GM12865 (cell line): Measurements from ENCODE around the gene CPNE4.

Experiments
- DNase-seq: peaks from one replicate; pipeline ENCODE4 v3.0.0; 2010; ENCODE audit warnings: low read depth
- H3K4me3 ChIP-seq: 2 replicates; pipeline ENCODE4 v1.5.1; 2011; ENCODE audit warnings: mild to moderate bottlenecking, low read depth, low read length, control low read depth
- CTCF ChIP-seq: IDR thresholded peaks from 2 replicates; pipeline ENCODE4 v1.5.1; 2011; ENCODE audit warnings: low read length, control low read depth, low read depth, inconsistent platforms; ENCODE audit not compliant: insufficient read depth; ENCODE audit errors: missing control alignments

Gene CPNE4

GRCh38 chr3:132037581-132037980 lies 2.8 kb upstream of the CPNE4 start:
- no peak for DNase-seq
- H3K4me3 ChIP-seq: no peak overlapping the region
- no peak for TF ChIP-seq CTCF

- TF ChIP-seq CTCF: no peak
- DNase-seq: no peak
- H3K4me3 ChIP-seq: no peak overlapping the region
Observed at GRCh38 chr3:132037056-132037455, 2.2 kb upstream of the CPNE4 start.

- H3K4me3 ChIP-seq: no peak overlapping the region
- no peak for TF ChIP-seq CTCF
- no peak for DNase-seq
Observed at GRCh38 chr3:132034097-132034485, 723 bp downstream of the CPNE4 start.

- no peak overlapping the region for H3K4me3 ChIP-seq
- no peak for TF ChIP-seq CTCF
- DNase-seq: no peak
Observed at GRCh38 chr3:132033471-132033870, 1.3 kb downstream of the CPNE4 start.

GRCh38 chr3:132032959-132033358 lies 1.9 kb downstream of the CPNE4 start:
- H3K4me3 ChIP-seq: no peak overlapping the region
- no peak for DNase-seq
- no peak for TF ChIP-seq CTCF

- peak; percentile 95 for TF ChIP-seq CTCF
- DNase-seq: peak; percentile 83
- no peak overlapping the region for H3K4me3 ChIP-seq
Observed at GRCh38 chr3:132029182-132029902, 5.5 kb downstream of the CPNE4 start.

- DNase-seq: no peak
- no peak overlapping the region for H3K4me3 ChIP-seq
- no peak for TF ChIP-seq CTCF
Observed at GRCh38 chr3:132022914-132023313, 11.9 kb downstream of the CPNE4 start.
